Activated CD8-positive, alpha-beta memory T cell treated with anti-CD3 and anti-CD28 coated beads for 36 hours (primary cell): Measurements from ENCODE around the gene EEF1AKMT1. TPM values are rescaled to one million over a fixed set of nuclear protein-coding genes. Genes with fewer than 3 reads are reported as not detected.

Source experiments
- CTCF ChIA-PET: fragments of 350-600 bp; sonication (Branson Sonifier 250); formaldehyde crosslinking; loops from one replicate; lab custom pipeline; 2021; ENCODE audit warnings: antibody characterized with exemption; lab: Charles Lee
- POLR2A ChIA-PET: fragments of 350-600 bp; sonication (Branson Sonifier 250); formaldehyde crosslinking; loops from one replicate; lab custom pipeline; 2021; ENCODE audit warnings: antibody characterized with exemption; lab: Charles Lee
- total RNA-seq, 2 experiments: library from RNA; stranded (reverse); gene quantifications; one replicate each; pipeline ENCODE4 v1.2.3, GENCODE V29; 2021

The EEF1AKMT1 gene, protein sequence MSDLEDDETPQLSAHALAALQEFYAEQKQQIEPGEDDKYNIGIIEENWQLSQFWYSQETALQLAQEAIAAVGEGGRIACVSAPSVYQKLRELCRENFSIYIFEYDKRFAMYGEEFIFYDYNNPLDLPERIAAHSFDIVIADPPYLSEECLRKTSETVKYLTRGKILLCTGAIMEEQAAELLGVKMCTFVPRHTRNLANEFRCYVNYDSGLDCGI
- total RNA-seq = 10 to 100 TPM; 19.6 to 21.3 TPM

DNA sequence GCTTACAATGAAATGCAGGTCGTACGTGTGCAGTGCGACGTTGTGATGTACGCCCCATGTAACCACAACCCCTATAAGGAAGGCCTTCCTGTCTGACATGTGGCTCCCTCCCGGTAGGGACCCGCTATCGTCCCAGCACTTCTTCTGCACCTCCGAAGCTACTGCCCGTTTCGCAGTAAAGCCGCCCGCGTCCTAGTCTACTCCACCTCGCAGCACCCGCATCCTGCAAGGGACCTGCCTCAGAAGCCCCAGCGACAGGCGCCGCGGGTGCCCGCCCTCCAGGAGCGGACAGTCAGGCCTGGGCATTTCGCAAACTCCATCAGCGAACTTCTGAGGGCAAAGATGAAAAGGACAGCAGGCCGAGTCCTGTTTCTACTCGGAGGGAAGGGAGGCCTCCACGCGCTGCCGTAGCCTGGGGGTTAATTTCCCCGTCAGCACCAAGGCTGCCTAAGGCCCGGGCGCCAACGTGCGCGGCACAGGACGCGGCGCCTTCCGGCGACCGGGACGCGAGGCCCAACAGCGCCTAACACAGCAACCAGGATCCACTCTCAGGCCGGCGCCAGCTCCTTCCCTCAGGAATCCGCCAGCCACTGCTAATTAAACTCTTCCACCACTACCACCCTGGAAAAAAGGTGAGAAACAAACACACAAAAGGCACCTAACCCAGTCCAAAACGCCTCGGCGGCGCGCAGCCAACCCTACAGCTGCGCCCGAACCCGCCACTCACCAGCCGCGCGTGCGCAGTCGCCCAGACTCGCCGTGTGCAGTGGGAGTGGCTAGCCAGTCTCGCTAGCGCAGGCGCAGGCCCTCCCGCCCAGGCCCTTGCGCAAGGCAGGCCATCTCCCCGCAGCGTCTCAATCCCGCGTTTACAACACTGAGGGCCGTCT is at the start of gene EEF1AKMT1:
Gene EEF1AKMT1 (minus strand): TSS at position 768 of the 887 bp plus-strand sequence. CDS start 16,363 bp downstream, outside the sequence.
- CTCF ChIA-PET = no interaction called here
- POLR2A ChIA-PET = interaction anchor here (0.5 to 1.0 kb wide), 2 partner anchors 11 to 414 kb away, joined by 3 to 4 read pairs; no protein-coding TSS in a partner anchor

DNA sequence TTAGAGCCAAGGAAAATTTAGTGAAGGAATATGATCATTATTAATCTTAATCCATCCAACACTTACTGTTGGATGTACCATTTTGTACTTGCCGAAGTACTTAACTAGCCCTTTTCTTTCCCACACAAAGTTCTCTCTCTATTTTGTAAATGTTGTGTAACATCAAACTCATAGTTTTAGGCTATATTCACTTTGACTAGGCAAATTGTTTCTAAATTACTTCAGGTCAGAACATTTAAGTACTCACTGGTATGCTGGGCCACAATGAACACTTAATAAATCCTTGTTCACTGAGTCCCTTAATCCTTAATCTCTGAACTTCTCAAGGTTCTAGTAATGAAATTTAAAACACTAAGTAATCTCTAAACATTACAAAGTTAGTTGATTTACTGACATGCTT is 49.3 kb upstream of the EEF1AKMT1 start:
- POLR2A ChIA-PET = no interaction called here
- CTCF ChIA-PET = interaction anchor here (1.2 kb wide), 1 partner anchor 110 kb away, joined by 3 read pairs; no protein-coding TSS in a partner anchor

DNA sequence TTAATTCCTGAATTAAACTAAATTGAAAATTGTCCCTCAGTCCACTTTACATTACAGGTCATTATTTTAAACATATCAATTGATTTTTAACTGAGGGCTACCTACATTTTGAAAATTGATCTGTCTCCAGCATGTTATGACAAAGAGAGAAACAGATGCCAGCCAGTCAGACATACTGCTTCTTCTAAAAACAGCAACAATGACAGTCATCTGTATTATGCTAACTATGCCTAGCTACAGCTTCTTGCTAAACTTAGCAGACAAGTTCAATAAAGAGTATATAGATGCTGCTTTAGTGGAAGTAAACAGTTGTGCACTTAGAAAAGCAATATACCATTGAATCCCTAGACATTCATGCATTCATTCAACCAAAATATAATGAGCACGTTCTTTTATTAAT is 48.6 kb upstream of the EEF1AKMT1 start:
- CTCF ChIA-PET = interaction anchor here (0.6 to 1.2 kb wide), 2 partner anchors 90 to 109 kb away, joined by 3 read pairs; no protein-coding TSS in a partner anchor

DNA sequence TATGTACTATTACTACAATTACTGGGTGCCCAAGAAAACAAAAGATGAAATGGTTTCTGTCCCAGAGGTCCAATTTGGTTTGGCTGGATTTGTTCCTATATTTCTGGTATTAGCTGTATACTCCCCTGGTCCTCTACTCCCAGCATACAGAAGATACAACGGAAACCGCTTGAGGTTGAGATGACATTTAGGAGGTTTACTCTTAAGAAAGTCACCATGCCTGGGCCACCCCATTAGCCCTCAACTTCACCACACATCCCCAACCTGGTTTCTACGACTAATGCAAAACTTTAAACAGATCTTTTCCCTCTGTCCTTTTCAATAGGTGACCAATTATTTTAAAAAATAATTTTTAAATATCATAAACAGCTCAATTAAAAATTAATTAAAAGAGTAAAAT is 46.0 kb upstream of the EEF1AKMT1 start:
- ChIA-PET CTCF (no interaction called here), POLR2A (no interaction called here)

More for the DNA sequence above, 48.6 kb upstream of the EEF1AKMT1 start:
- POLR2A ChIA-PET = interaction anchor here (0.6 kb wide), 1 partner anchor 112 kb away, joined by 4 read pairs; no protein-coding TSS in a partner anchor

DNA sequence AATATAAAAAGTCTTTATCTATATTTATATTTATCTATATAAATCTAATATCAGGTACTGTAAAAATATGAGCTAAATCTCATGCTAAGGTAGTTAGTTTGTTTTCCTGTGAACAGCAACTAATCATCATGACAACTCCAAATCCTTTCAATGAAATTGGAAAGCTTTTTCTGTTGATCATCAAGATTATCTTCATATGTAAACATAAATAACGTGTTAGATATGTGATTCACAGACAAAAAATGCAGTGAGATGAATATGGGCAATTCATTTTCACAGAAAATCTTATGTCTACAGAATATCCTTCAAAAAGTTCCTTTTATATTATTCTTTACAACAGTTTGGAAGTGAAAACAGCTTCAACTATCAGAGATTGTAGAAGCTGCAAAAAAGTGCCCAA is 41.7 kb upstream of the EEF1AKMT1 start:
- CTCF ChIA-PET = no interaction called here
- POLR2A ChIA-PET = no interaction called here

DNA sequence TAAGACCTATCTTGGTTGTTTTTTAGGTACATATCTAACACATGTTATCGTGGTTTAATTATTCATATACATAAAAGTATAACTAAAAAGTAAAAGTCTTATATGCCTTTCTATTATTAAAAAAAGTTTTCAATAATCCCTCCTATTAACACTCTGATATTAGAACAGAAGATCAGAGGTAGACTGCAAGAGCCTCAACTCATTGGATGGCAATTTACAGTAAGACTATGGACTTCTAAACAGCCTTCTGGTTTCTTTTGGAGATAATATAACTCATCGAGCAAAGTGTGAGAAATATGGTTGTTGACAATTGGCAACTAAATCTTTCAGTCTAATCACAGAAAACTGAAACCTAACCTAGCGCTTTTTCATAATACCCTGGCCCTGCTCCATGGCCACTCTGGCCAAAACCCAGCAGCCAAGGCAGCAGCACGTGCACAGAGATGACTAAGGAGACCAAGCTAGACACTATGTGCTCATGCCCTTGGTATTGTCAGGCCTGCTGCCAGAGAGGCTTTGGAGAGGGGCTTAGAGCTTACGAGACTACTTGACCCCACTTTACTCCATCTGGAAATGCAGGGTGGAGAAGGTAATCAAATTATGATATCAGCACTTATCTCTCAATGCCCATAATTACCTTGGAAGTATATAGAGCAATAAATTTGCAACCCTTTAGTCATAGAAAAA is 40.6 kb upstream of the EEF1AKMT1 start:
- POLR2A ChIA-PET = no interaction called here
- CTCF ChIA-PET = interaction anchor here (0.6 kb wide), 1 partner anchor 104 kb away, joined by 3 read pairs; no protein-coding TSS in a partner anchor

DNA sequence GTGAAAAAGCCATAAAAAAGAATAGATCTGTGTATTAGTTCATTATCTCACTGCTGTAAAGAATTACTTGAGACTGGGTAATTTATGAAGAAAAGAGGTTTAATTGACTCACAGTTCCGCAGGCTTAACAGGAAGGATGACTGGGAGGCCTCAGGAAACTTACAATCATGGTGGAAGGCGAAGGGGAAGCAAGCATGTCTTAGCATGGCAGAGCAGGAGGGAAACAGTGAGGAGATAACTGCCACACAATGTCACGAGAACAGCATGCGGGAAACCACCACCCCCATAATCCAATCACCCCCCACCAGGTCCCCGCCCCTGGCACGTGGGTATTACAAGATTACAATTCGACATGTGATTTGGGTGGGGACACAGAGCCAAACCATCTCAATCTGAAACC is 39.1 kb upstream of the EEF1AKMT1 start:
- ChIA-PET POLR2A (no interaction called here), CTCF (no interaction called here)

DNA sequence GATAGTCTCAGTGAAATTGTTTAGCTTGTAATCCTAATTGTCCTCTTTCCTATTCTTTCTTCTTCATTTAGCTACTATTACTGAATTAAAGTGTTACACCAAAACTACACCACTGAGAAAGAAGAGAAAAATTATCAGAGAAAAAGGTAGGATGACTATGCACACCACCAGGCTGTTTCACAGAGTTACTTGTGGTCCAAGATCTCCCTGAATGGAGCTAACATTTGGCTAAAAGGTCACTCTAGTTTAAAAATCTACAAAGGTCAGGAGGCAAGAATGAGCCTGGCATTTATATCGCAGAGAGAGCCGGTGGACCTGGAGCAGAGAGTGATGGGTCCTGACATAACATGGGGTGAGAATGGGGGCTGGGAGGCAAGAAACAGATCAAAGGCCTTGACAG is 37.0 kb upstream of the EEF1AKMT1 start:
- POLR2A ChIA-PET = no interaction called here
- CTCF ChIA-PET = interaction anchor here (0.6 kb wide), 1 partner anchor 278 kb away, joined by 5 read pairs; no protein-coding TSS in a partner anchor

DNA sequence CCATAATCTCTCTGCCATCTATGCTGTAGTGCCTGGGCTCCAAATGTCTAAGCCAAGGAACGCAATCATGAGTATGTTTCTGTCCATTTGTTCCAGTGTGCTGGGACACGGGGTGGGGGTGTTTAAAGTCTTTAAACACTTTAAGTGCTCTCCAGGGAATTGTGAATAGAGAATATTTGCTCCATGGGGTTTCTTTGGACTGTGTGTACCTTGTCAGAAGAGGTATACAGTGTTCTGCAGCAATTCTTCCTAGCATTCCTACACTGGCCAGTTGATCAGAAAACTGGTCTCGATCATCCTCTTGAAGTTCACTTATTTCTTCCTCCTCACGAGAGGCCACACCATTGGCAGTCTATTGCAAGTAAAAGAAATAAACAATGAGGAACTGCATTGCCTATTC is 35.1 kb upstream of the EEF1AKMT1 start:
- CTCF ChIA-PET = no interaction called here
- POLR2A ChIA-PET = interaction anchor here (0.7 kb wide), 1 partner anchor 24 kb away, joined by 3 read pairs; no protein-coding TSS in a partner anchor

DNA sequence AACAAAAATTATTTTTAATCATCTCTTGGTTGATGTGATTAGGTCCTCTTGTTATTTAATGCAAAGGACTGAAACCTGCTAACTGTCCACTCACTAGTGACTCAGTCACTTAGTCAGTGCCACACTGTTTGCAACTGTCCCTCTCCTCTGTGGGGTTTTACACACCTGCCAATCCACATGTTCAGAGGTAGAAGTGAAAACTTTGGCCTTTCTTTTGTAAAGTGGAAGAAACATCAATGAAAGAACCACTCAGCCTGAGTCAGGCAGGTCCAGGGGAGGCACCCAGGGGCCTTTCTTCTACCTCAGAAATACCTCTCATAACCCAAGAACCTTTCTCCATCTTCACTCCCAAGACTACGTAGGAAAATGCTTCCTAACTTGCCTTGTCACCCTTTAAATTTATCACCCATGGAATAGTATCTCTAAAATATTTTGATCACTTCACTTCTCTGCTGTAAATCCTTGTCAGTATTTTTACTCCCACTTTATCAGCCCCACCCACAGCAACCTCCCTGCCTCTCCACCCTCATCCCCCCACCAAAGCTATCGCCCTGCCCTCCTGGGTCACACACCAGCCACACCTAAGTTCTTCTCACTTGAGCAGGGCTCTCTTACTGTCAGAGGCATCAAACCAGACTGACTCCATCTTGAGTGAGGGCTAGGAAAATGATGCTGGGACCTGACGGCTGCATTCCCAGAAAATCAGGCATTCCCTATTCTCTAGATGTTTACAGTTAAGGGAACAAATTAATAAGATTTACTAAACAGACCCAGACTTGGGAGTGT is 29.6 kb upstream of the EEF1AKMT1 start:
- ChIA-PET CTCF (no interaction called here), POLR2A (no interaction called here)

DNA sequence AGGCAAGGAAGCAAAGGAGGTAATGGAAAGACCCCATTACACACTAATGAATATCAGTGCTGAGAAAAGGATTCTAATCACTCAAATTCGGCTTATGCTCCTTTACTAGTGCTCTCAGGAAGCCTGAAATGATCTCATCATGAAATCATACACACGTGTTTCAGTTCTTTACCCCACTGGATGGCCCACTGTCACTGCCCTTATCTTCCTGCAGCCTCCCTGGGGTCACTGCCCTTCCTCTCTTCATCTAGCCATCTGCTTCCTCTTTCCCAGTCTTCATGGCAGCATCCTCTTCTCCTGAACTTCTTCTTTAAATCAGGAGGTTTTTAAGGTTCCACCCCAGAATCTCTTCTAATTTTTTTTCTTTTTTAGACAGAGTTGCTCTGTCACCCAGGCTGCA is 27.9 kb upstream of the EEF1AKMT1 start:
- ChIA-PET POLR2A (no interaction called here), CTCF (no interaction called here)

DNA sequence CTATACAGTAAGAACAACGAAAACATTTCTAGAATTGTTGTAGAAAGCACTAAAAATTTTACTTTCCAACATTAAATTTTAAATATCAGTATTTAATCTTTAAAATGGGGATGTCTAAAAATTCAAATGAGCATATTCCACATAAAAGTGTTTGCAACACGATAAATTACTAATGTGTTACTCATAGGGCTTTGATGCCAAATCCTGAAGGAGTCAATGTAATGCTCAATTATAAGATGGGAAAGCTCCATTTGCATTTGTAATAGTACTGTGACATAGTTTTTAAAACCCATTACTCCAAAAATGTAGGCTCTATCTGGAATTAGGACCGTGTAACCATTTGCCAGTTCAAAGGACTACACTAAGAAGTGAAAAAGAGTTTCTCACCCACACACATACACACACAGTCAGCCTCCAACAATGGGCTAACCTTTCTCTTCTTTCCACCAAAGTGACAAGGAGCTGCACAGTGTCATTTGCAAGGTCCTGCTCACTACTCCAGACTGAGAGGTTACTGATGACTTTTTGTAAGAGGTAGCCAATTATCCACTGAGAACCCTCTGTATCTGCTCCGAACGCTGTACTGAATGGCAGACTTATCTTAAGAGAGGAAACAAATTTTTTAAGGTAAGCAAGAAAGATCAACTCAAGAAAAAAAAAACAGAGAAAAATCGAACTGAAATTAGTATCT is 26.1 kb upstream of the EEF1AKMT1 start:
- CTCF ChIA-PET = no interaction called here
- POLR2A ChIA-PET = no interaction called here

DNA sequence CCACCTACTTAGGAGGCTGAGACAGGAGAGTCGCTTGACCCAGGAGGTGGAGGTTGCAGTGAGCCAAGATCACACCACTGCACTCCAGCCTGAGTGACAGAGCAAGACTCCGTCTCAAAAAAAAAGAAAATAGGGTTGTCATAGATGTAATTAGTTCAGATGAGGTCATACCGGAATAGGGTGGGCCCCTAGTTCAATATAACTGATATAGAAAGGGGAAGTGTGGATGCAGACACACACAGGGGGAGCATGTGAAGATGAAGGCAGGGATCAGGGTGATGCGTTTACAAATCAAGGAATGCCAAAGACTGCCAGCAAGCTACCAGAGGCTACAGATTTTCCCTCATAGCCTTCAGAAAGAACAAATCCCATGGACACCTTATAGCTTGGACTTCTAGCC is 24.3 kb upstream of the EEF1AKMT1 start:
- CTCF ChIA-PET = no interaction called here
- POLR2A ChIA-PET = no interaction called here

DNA sequence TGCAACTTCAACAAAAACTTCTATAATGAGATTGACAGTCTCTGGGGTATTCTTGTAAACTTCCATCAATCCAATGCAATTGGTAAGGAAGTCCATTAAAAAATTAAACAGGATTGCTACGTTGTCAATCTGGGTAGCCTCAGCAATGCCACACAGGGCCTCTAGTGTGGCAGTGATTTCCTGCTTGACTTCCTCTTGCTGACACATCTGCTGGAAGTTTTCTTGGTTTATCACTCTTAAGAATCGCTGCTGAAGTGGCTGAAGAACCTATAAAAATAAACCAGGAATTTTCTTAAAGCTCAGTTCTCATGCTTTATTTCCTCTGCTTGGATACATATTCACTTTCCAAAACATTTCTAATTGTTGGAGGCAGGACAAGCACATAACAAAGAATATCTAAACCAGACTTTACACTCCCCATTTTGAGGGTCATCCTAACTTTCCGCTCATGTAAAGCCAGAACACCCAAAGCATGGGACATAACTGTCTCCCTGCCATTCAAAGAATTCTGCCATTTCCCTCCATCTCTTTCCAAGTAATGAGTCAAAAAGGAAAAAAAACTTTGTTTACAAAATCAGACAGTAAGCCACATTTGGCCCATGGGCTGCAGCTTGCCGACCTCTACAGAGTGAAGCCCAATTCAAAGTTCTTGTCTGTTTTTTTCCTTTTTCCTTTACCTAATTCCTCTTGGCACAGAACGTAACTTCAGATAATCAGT is 23.2 kb upstream of the EEF1AKMT1 start:
- CTCF ChIA-PET = no interaction called here
- POLR2A ChIA-PET = no interaction called here

DNA sequence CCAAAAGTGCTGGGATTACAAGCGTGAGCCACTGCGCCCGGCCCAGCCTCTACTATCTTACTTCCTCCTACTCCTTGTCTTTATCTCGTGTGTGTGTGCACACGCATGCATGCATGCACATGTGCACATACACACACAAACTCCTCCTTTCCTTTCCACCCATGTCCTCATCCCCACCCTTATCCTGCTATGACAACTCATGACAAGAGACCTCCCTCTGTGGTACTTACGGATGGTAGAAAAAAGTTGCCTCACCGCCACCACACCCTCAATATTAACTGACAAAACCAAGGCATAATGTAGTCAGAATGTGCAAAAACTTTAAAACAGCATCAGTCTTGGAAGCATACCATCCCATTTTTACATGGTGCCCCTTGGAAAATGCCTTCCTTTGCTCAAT is 15.9 kb upstream of the EEF1AKMT1 start:
- ChIA-PET POLR2A (no interaction called here), CTCF (no interaction called here)

DNA sequence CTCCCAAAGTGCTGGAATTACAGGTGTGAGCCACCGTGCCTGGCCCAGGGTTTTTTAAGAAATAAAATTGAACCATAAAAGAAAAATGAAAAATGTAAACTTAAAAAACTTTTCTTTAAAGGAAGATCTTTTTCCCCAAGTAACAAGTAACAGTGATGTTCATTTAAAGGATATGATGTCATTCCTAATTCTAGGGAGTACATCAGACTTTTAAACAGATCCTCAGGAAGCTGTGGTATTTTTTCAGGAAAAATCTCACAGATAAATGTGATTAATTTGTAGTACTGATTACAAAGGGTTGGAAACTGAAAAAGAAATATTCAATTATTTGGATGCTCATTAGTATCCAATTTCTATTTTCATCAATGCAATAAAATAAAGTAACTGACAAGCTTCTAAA is 14.6 kb upstream of the EEF1AKMT1 start:
- CTCF ChIA-PET = no interaction called here
- POLR2A ChIA-PET = no interaction called here

DNA sequence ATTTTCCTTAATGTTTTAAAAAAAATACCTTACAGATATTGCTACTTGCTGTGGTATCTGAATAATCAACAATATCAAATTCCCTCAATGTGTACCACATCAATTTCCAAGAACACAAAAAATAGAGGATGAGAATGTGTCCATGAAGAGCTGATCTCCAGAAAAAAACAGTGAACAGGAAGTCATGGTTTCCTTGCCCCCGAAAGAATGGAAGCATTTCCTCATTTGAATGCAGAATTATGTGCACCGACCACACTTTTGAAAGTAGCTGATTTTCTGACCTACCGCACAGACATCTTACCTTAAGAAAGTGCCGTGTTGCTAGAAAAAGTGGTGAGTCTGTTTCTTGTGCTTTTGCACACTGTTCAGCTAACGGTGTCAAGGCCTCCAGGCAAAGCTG is 13.4 kb upstream of the EEF1AKMT1 start:
- ChIA-PET POLR2A (no interaction called here), CTCF (no interaction called here)
